ENCODE results near the gene RTN4RL2.

DNA sequence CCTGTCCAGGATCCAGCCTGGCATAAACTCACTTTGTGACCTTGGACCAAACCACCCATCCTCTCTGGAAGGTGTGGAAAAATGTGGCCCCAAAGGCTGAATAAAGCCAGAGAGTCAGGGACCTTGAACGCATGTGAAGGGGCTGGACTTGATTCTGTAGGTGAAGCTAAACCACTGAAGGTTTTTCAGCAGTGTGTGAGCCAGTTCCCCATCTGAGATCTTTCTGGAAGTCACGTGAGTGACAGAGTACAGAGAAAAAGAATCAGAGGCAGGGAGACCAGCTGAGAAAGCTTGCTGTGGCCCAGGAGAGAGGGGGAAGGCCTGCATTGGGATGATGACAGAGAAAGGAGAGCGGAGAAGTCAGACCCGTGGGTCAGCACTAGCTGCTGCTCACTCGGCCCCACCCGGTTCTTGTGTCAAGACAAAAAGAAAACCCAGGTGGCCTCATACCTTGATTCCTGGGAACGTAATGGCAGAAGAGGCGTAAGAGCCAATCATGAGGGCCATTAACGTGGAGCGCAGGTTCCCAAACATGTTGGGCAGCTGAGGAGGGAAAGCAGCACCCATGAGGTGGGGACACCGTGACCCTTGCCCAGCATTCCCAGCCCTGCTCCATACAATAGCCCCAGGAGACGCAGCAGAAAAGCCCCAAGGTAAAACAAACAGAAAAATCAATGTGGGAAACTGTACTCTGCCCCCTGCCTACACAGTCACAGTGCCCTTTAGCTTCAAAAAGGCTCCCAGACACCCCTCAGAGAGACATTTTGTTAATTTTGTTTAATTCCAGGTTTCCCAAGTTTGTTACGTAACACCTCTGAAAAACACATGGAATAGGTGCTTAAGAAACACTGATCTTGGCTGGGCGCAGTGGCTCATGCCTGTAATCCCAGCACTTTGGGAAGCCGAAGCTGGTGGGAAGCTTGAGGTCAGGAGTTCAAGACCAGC, 37.2 kb downstream of the RTN4RL2 start:
- no peak for TF ChIP-seq STAT6 (CRISPR knock-in tag; conservative IDR thresholded peaks at IDR 0.05; ENCODE audit: low read depth)
- TF ChIP-seq, protein P1, sequence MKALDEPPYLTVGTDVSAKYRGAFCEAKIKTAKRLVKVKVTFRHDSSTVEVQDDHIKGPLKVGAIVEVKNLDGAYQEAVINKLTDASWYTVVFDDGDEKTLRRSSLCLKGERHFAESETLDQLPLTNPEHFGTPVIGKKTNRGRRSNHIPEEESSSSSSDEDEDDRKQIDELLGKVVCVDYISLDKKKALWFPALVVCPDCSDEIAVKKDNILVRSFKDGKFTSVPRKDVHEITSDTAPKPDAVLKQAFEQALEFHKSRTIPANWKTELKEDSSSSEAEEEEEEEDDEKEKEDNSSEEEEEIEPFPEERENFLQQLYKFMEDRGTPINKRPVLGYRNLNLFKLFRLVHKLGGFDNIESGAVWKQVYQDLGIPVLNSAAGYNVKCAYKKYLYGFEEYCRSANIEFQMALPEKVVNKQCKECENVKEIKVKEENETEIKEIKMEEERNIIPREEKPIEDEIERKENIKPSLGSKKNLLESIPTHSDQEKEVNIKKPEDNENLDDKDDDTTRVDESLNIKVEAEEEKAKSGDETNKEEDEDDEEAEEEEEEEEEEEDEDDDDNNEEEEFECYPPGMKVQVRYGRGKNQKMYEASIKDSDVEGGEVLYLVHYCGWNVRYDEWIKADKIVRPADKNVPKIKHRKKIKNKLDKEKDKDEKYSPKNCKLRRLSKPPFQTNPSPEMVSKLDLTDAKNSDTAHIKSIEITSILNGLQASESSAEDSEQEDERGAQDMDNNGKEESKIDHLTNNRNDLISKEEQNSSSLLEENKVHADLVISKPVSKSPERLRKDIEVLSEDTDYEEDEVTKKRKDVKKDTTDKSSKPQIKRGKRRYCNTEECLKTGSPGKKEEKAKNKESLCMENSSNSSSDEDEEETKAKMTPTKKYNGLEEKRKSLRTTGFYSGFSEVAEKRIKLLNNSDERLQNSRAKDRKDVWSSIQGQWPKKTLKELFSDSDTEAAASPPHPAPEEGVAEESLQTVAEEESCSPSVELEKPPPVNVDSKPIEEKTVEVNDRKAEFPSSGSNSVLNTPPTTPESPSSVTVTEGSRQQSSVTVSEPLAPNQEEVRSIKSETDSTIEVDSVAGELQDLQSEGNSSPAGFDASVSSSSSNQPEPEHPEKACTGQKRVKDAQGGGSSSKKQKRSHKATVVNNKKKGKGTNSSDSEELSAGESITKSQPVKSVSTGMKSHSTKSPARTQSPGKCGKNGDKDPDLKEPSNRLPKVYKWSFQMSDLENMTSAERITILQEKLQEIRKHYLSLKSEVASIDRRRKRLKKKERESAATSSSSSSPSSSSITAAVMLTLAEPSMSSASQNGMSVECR (CRISPR knock-in tag; IDR thresholded peaks at IDR 0.05; ENCODE audit: borderline replicate concordance), result no peak

Measured in WTC11 (cell line).